SK-MEL-5 (cell line): Measurements from ENCODE around the gene MAGIX. TPM values are rescaled to one million over a fixed set of nuclear protein-coding genes. Genes with fewer than 3 reads are reported as not detected.

ENCODE experiments used
- DNase-seq: peaks from one replicate; pipeline ENCODE4 v3.0.0-alpha.2; 2016; ENCODE audit warnings: low read depth, low spot score
- in situ Hi-C: cut with HindIII; loops from 2 replicates; pipeline ENCODE4 v1.10.0; 2016; ENCODE audit warnings: low sequenced_read_pairs, high pct_unique_total_duplicates, low pct_unique_long_range_greater_than_20kb
- total RNA-seq: library from RNA; depleted of rRNA; stranded (reverse); fragments of >200 nt; shearing (Covaris generic); gene quantifications from 2 replicates; pipeline ENCODE4 v1.2.3, GENCODE V29; 2014

The MAGIX gene
- total RNA-seq, 1 experiment from 2014 or later, result 2.6 TPM

DNA sequence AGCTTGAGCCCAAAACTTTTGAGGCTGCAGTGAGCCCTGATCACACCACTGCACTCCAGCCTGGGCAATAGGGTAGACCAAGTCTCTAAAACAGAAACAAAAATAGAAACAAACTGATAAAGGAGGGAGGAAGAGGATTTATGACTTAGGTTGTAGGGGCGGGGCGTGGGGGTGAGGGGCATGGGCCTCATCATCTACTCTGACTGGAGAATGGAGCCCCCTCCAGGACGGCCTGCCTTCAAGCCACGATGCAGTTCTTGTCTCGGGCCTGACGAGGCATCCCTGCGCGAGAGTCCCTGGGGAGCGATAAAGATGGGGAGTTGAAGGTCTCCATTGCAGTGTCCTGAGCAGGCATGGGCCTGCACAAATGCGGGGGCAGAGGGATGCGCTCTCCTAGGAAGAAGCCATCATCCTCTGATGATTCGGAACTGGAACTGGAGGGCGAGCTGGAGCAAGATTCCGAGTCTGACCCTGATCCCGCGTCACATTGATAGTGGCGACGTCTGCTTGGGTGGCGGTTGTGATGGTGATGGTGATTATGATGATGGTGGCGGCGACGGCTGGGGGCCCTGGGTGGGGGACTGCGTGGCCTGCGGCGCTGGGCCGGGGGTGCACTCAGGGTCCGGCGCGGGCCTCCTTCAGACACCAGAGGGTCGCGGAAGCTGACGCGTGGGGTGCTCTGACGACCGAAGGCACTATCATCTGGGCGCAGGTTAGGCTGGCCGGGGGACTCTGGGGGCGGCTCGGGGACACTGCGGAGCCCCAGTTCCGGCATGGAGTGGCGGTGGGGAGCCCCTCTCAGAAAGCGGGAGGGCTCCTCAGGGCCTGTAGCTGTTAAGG, 13.1 kb downstream of the MAGIX start:
- no peak for DNase-seq
- in situ Hi-C loops, result no loop called here

DNA sequence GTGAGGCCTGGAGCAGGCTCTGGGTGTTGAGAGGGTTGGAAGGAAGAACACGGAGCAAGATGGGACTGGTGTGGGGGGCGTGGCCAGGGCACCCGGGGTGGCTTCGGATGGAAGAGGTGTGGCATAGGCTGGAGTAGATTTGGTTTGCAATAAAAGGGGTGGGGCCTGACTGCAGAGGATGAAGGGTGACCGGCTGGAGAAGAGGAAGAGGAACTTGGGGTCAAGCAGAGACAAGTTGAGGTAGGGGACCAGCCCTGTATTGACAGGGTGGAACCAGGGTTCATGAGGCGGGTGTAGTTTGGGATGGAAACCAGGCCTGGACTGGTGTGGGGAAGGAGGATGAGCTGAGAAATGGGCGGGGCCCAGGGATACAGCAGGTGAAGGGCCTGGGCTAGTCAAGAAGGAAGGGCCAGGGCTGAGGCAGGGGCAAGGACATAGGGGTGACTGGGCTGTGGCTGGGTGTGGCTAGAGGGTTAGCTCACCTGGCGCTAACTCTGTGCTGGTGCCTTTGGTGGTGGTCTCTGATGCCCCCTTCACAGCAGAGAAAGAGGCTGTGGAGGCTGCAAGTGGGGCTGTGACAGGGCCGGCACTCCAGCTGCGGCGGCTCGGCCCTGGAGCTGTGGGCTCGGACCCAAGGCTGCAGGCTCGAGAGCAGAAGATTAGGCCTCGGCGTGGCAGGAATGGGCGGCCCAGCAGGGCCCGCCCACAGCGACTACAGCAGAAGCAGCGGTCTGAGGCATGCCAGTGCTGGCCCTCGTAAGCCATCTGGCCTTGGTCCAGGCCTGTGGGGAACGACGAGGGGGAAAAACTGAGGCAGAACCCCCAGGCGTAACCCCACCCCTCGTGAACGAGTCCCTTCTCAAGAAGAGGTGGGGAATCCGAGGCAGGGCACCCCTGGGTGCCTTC, 14.1 kb downstream of the MAGIX start:
- in situ Hi-C loops, result no loop called here
- no peak for DNase-seq

DNA sequence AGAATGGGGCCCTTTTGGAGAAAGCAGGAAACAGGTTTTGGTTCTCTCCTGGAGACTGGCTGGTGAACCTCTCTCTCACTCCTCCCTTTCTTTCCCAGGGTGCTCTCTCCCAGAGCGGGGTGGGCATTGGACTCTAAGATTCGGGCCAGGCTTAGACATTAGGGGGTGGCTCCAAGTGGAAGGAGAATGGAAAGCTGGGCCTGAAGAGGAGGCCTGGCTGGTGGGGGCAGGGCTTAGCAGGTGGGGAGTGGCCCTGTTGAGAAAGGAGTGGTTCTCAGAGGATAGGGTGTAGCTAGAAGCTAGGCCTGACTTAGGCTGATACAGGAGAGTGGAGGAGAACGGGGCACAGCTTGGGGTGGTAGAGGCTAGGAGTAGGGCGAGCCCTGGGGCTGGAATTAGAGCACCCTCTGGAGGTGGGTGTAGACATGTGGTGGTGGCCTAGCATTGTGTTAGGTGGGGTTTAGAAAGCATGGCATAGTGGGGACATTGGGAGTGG, 14.8 kb downstream of the MAGIX start:
- DNase-seq, result no peak
- in situ Hi-C loops, result no loop called here

DNA sequence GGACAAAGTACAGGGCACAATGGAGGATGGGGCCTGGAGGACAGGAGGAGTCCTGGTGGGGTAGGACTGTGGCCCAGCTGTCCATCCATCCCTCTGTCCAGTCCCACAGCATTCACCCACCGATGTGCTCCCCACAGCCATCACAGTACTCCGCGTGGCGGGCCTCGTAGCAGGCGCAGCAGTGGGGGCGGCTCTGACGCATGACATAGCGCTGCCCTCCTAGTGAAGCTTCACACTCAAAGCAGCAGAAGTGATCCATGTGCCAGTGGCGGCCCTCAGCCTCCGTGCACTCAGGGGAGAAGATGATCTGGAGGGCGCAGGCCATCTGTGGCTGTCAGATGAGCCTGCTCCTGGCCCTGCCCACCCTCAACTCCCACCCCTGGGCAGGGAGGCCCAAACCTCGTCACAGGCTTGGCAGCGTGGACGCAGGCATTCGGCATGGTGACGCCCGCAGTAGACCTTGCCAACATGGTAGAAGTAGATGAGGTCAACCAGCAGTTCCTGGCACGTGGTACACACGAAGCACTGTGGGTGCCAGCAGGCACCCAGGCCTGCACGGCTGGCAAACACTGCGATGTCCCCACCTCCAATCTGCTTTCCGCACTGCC, 15.4 kb downstream of the MAGIX start:
- no peak for DNase-seq
- in situ Hi-C loops, result no loop called here

DNA sequence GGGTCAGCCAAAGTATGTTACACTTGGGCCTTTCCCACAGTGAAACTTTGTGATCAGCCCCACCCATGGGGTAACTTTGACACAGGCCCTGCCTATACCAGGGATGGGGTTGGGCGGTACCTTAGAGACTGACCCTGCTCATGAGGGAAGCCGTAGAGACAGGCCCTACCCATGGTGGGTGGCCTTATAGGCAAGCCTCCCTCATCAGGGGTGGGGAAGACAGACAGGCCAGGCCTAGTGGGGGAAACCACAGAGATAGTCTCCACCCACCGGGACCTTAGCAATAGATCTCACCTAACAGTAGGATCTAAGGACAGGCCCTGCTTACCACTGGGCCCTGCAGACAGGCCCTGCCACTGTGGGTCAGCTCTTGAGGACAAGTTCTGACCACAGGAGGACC, 16.0 kb downstream of the MAGIX start:
- no peak for DNase-seq
- in situ Hi-C loops, result no loop called here

DNA sequence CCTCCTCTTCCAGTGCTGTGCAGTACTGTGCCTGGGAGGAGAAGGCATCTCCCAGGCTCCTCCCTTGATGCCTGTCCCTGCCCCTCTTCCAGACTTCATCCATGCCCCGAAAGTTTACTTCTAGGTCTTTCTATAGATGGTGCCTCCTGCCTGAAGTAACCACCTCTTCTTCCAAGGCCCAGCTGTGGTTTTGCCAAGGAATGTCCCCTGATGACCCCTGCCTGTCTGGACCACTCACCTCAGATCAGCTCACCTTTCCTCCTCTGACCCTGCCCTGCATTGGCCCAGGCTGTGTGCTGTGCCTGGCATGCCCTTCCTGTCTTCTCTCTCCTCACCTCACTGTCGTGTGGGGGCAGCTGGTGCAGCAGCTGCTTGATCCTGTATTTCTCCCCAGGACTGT, 16.8 kb downstream of the MAGIX start:
- in situ Hi-C loops, result no loop called here
- no peak for DNase-seq

DNA sequence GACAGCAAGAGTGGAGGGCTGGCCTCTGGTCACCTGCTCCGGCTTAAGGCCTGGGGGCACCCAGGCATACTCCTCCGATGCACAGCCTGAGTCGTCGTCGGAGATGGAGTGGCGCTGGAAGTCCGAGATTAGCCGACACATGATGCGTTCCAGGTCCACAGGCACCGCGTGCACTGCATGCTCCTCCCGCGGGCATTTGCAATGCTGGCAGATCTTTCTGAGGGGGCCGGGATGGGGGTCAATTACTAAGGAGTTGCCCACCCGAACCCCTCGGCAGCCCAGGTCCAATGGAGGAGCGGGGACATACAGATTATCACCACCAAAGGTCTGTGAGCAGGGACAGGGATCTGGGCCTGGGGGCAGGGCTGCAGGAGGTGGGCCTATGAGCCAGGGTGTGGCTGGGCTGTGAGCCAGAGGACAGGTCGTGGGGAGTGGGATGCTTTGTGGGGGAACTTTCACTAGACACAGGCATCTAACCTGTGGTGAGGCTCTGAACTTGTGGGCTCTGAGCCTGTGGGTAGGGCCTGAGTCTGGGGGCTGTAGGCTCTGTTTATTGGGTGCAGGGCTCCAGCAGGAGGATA, 21.2 kb downstream of the MAGIX start:
- in situ Hi-C loops, result no loop called here
- no peak for DNase-seq

DNA sequence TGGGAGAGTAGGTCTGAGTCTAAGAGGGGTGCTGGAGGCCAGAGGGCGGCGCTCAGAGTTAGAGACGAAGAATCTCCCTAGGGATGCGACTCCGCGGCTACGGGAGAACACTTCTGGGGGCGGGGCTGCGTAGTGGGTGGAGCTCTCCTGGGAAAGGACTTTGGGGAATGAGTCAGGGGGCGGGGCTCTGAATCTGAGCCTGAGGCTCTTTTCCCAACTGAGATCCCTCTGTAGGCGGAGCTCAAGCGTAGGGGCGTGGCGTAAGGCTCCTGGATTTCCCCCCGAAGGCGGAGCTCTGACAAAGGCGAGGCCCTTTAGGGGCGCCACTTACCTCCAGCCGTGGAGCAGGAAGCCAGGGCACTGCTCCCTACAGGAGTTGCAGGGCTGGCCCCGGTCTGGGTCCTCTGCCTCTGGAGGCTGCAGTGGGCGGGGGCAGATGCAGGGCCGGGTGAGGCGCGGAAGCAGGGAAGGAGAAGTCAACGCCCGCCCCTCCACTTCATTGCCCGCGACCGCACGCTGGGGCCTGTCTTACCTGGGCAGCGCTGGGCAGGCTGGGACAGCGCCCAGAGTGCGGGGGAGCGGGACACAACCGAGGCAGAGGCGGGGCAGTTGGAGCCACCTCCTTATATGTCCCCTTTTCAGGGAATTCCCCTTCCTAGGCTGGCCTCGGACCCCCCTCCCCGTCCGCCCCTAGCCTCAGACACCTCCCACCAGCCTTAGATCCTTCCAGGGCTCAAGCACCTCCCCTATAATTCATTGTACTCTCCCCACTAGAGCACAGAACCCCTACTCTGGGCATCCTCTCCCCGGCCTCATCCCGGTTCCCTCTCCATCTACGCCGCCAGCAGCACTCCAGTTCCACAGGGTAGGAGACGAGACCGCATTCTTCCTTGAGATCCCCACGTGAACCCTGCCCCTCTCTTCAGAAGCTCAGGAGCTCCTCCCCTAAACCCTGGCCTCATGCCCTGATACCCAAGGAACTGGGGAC, 22.0 kb downstream of the MAGIX start:
- DNase-seq, result peak; percentile 91
- in situ Hi-C loops, result no loop called here

DNA sequence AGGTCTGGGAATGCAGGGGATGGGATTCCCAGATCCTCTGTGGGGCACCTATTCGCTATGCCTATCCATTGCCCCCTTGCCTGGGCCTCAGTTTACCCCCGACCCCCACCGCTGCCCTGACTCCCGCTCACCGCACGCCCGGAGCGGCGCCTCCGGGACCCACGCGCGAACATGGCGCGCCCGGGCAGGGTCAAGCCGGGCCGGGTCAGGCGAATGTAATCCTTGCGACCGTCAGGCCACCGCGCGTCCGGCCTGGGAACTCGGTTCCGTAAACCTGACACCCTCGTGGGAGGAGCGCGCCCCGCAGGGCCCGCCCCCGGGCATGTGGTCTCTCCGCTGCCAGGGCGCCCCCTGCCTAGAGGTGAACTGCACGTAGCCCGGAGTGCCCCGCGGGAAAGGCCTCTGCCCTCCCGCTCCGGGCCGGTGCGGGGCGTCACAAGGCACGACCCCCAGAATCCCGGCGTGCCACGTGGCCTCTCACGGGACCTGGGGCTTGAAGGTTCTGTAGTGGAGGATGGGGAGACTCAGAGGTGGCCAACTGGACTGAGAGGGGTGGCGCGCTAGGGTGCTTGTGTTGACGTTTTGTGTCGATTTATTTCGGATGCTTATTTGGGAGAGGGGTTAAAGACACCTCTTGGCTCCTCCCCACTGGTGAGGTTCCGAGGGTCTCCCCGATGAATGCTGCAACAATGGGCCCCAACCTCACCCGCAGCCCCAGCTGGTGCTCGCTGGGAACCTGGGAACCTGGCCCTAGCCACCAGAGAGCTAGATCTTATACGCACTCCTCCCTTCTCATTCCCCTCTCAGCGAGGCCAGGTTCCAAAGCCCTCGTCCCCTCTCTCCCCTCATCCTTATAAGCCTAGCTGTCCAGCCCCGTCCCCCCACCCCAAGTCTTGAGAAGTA, 23.8 kb downstream of the MAGIX start, which contains the start of gene PRICKLE3:
TSS of gene PRICKLE3 (minus strand) at position 249 of the 903 bp plus-strand sequence. CDS start at position 173, 76 bp downstream.
- in situ Hi-C loops, result no loop called here
- DNase-seq, result peak; percentile 76

DNA sequence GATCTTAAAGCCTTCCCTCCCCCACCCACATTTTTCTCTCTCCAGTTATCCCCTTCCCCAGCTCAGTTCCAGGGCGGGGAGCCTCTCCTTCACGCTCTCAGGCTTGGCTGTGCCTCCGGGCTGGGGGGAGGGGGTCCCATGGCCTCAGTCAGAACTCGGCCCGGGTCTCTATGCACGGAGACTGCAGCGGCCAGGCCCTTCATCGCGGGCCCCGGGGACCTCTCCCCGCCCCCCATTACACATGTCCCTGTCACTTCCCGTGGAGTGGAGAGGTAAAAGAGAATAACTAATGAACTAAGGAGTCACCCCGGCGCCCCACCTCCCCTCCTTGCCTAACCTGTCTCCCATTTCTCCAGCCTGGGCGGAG, 24.5 kb downstream of the MAGIX start:
- in situ Hi-C loops, result no loop called here
- DNase-seq, result no peak

DNA sequence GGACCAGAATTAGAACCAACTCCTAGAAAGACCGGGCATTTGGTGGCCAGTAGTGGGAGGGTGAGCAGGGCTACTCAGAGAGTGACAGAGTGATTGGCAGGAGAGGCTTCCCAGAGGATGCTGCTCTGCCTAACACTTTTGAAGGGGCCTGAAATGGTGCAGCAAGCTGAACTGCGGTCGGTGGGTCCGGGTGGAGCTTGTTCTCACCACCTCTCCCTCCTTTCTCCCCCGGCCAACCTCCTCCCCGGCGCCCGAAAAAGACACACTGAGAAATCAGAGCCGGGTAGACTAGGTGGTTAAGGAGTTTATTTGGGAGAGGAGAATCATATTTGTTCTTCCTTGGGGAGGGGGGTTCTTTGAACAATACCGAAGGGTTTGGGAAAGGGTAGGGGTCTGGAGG, 25.0 kb downstream of the MAGIX start:
- in situ Hi-C loops, result no loop called here
- DNase-seq, result no peak

DNA sequence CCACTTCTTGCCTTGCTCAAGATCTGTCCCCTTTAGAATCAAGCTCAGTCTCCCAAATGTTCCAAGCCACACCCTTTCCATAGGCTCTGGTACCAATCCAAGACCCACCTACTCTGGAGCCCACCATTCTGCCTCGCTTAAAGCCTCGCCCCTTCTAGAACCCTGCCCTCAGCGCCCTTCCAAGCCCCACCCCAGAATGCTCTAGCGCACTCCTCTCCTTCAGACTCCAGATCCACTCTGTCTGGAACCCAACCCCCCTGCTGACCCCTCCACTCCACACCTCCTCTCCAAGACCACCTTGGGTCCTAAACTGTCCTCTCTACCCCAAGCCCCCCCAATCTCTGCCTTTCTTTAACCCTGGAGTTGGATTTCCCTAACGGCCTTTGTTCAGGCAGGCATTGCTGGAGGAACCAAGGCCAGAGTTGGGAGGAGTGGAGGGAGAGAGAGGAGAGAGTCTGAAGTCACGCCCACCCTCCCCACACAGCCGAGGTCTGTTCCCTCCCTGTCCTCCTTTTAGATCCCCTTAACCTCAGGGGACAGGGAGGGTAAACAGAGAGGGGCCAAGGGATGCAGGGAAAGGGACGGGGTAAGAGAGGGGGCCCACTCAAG, 26.0 kb downstream of the MAGIX start:
- no peak for DNase-seq

DNA sequence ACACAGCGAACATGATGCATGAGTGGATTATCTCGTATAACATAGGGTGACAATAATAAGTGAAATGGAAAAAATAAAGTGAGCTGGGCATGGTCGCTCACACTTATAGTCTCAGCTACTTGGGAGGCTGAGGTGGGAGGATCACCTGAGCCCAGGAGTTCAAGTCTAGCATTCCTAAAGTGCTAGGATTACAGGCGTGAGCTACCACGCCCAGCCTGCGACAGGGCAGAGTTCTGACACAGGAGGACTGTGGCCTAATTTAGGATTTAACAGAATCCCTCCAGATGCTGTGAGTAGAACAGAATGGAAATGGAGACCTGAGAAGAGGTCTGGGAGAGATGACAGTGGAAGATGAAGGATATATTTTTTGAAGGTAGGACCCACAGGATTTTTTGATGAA, 27.0 kb downstream of the MAGIX start:
- no peak for DNase-seq
- in situ Hi-C loops, result no loop called here

More for the DNA sequence above, 26.0 kb downstream of the MAGIX start:
- in situ Hi-C loops, result no loop called here

DNA sequence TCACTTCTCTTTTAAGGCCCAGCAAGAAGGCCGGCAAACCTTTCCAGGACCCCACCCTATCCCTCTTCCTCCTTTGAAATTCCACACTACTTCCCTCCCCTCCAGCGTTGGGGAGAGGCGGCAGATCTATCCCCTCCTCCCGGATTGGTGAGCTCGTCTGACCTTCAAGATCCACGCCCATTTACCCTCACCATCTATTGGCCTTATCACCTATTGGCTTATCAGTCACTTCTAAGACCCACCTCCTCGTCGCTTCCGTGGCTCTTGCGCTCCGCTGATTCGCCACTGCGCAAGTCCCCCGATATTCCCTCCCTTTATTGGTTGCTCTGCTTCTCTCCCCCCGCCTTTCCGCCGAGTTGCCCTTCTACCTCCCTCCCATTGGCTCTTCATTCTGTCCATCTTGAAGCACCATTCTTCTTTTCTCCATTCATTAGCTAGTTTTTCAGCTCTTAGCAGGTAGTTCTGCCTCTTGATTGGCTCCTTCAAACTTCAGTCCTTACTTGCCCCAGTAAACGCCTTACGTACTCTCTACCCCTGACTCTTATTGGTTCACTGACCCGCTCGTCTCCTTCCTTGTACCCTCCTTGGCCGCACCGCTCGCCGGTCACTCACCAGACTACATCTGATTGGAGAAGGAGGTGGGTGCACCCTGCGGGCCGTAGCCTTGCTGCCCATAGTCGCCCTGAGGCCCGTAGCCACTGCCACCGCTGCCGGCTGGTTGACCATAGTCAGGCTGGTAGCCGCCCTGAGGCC, 28.4 kb downstream of the MAGIX start:
- in situ Hi-C loops, result no loop called here
- peak; percentile 98 for DNase-seq

DNA sequence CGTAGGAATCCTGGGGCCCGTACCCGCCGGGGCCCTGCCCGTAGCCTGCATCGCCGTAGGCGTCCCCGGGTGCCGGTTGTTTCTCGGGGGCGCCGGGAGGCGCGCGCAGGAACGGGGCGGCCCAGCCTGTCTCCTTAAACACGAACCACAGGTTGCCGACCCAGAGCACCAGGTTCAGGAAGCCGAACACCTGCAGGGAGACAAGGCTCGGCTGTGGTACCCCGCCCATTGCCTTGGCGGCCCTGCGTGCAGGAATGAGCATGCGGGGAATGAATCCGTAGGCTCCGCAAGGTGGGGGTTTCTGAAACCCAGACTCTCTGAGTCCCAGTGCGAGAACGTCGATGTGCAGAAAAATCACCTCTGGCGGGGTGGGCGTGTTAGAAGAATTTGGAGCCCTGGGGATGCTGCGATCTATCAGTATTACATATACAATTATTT, 29.0 kb downstream of the MAGIX start:
- in situ Hi-C loops, result no loop called here
- DNase-seq, result no peak
